GM23248 (cell line): ENCODE data around the gene CTNNA3.

Experiments used
- EZH2 ChIP-seq: fragments of 200-600 bp; sonication (generic); IDR thresholded peaks from 2 replicates; pipeline ENCODE4 v1.6.1; 2018; ENCODE audit warnings: antibody characterized with exemption, mild to moderate bottlenecking; ENCODE audit not compliant: insufficient read depth, poor library complexity, severe bottlenecking
- EZH2phosphoT487 ChIP-seq: fragments of 200-600 bp; sonication (generic); IDR thresholded peaks from 2 replicates; pipeline ENCODE4 v1.6.1; 2018; ENCODE audit warnings: antibody characterized with exemption, moderate library complexity, mild to moderate bottlenecking, low read depth; ENCODE audit not compliant: insufficient read depth

DNA sequence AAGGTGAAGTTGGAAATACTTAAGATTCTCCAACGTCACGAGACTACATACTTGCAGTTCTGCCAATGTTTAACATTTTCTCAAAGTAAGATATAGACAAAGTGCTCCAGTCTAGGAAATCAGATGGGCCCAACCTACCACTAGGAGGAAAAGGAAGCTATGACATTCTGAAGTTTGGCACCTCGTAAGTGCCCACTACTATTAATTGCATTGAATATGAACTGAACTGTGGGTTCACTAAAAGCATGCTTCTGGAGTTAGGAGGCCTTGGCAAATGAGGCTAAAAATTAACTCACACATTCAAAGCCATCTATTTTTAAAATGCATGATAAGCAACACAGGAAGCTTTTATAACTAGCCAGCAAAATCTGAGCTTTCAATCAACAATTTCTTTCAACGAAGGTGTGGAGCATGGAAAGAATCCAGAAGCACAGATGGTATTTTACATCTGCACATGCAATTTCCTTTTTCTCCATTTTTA lies 620.5 kb downstream of the CTNNA3 start:
- no peak for TF ChIP-seq EZH2
- no peak for TF ChIP-seq EZH2phosphoT487
